EL (cell line): ENCODE data around the gene MAP2K6.

Experiments
- DNase-seq: peaks from one replicate; pipeline ENCODE4 v3.0.0-alpha.2; 2016

The MAP2K6 gene

GRCh38 chr17:69588316-69588715, 173.8 kb downstream of the MAP2K6 start:
- no peak for DNase-seq

DNA sequence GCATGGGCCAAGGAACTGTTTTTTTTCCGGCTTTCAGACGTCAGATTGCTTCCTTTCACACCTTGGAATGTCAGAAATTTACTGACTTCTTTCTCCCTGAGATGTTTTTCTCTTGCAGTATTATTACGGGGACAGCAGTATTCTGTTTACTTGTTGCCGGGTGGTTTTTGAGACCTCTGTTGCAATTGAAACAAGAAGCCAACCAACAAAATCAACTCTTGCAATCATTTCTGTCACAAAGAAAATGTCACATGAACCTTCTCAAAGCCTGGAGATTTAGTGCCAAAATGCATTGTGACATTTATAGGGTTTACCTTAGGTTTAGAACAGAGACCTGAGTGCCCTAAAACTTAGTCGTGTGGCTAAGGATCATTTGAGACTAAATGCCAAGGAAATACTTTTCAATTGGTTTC, 174.3 kb downstream of the MAP2K6 start:
- no peak for DNase-seq

- DNase-seq, result no peak
Observed at GRCh38 chr17:69590671-69591070, 176.2 kb downstream of the MAP2K6 start.

DNA sequence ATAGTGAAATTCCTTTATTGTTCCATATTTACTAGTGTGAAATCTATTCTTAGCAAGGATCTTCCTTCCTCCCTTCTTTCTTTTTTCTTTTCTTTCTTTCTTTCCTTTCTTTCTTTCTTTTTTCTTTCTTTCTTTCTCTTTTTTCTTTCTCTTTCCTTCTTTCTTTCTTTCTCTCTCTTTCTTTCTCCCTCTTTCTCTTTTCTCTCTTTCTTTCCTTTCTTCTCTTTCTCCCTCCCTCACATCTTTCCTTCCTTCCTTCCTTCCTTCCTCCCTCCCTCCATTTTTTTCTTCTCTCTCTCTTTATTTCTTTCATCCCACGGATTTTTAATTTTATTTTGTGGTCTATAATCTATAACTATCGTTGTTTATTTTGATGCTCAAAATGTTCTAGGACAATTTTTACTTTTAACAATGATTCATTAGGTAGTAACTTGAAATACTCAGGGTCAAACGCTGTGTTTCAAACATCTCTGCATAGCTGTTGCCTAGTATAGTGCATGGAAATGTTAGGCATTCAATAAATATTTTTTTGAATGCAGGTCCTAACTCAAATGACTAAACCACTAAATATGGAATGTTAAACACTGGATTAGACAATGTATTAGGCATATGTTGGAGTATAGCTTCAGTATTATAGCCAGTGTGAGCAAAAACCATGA, 178.3 kb downstream of the MAP2K6 start:
- peak; percentile 78 for DNase-seq

DNA sequence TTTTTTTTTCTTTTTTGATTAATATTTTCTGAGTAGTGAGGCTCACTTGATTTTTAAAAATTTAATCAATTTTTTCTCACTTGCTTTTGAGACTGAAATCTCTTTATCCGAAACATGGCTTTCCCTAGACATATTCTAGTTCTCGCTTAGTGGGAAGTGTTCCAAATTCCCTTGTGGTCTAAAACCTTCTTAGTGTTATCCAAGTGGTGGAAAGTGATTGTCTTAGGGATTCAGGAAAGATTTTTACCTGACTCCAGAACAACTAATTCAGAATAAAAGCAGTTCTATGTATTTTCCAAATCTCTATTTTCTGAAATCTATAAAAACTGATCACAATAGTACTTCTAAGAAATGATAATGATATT, 178.8 kb downstream of the MAP2K6 start:
- DNase-seq, result no peak

- DNase-seq, result peak; percentile 57
Observed at GRCh38 chr17:69593716-69594115, 179.2 kb downstream of the MAP2K6 start.

DNA sequence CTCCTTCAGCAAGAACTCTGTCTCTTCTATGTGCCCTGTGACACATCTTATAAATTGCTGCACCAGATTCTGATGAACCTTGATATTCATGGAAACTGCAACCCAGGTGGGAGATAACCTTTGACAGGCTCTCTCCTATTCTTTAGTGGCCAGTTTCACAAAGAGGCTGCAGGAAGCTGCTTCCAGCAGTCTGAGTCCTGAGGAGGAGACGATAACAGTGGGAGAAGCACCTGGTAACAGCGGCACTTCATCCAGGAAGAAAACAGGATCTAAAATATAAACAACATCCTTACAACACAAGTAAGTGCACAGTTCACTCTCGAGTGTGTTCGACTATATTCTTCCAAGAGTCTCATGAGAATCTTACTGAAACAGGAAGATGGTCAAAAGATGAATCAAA, 180.1 kb downstream of the MAP2K6 start:
- DNase-seq, result no peak

GRCh38 chr17:69596141-69596540, 181.6 kb downstream of the MAP2K6 start:
- no peak for DNase-seq

DNA sequence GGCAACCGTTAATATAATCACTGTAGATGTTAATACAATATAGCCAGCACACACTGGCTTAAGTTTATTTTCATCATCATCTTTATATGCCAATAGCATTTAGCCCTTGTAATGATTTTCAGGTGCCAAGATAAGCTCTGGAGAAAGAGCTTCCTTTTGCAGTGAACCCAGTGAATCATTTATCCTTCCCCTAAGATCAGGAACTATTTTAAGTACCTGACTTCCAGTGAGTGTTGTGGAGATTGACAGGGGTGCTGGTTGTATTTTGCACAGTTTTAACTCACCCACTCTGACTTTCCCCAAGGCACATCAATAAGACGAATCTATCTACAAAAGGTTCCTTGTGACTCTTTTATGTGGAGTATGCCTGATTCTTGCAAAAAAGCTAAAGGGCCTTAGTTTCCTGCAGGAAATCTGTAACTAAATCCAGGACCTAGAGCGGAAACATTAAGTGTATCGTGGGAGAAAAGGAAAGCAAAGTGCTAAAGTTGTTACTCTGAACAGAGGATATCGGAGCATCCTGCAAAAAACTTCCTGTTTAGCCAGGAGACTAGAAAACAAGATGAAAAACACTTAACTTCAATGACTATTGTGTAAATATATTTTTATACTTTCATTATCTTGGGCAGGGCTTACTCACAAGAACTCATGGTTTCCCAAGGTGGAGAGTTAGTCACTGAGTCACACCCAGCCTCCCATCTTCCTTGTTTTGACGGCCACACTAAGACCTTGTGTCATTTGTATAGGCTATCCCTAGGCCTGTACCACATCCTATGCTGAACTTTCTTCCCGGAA, 183.6 kb downstream of the MAP2K6 start:
- DNase-seq, result peak; percentile 69

DNA sequence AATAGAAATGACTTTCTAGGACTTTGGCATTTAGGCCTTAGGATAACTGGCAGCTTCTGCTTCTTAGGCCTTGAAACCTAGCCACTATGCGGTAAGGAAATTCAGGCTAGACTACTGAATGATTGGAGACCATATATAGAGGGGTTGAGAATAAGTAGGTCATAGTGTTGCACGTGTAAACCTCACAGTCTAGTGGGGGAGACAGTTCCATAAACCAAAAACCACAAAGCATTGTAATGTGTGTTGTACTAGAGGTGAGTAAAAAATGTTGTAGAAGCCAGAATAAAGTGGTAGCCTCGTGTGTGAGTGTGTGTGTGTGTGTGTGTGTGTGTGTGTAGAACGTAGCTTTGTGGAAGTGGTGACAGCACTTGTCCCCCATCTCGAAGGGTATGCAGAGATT, 188.5 kb downstream of the MAP2K6 start:
- DNase-seq, result no peak
